Measurements from ENCODE around the gene AOX1. TPM values are rescaled to one million over a fixed set of nuclear protein-coding genes. Genes with fewer than 3 reads are reported as not detected.

Gene AOX1
- total and polyA plus RNA-seq, 9 of the 15 experiments (the other 6 are each of a cell fraction or from before 2014, with no cell fraction given), result 0.10 to 0.55 (median 0.20) TPM; not detected in 6

DNA sequence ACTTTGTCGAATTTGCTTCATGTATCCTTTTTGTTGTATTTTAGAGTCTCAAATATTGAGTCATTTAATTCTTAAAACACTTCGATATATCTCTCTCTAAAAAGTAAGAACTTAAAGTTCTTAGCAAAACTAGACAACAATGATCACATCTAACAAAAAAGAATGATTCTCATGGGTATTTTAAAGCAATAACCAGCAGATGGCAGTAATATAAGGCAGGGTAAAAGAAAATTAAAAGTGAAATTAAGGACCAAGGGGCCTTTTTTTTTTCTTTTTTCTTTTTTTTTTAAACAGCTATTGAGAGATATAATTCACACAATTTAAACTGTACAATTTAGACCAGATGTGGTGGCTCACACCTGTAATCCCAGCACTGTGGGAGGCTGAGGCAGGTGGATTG is 9.9 kb upstream of the AOX1 start:
- no peak for ATAC-seq
- Histone ChIP-seq H3K4me3 (no peak overlapping the region), H3K36me3 (ENCODE audit: control insufficient read depth, insufficient read depth, low read length) (peaks cover 12% of the 10 kb centered on the region; the same call in 2 of the 3 replicates), H3K9me1 (ENCODE audit: control insufficient read depth, insufficient read depth, low read length) (no peaks in the 10 kb centered on the region), H3K79me2 (ENCODE audit: control insufficient read depth, insufficient read depth, low read length) (no peaks in the 10 kb centered on the region), H4K20me1 (replicated peaks; ENCODE audit: control insufficient read depth, insufficient read depth, low read length) (no peaks in the 10 kb centered on the region), H3K9ac (ENCODE audit: insufficient read depth in 1 of 2, low read depth in 2 of 2, low read length in 2 of 2) (no peak overlapping the region), H3K9me3 (replicated peaks; ENCODE audit: control insufficient read depth, insufficient read depth, low read depth, low read length) (no peaks in the 10 kb centered on the region), H3K4me1 (replicated peaks in 1 of 2; ENCODE audit: control insufficient read depth in 2 of 2, insufficient read depth in 2 of 2, low read length in 2 of 2) (no peaks in the 10 kb centered on the region), H3K4me2 (ENCODE audit: insufficient read depth, low read length) (no peak overlapping the region), H3K27me3 (ENCODE audit: control insufficient read depth in 2 of 2, insufficient read depth in 2 of 2, low read length in 2 of 2) (no peaks in the 10 kb centered on the region), H3K27ac (ENCODE audit: extremely low read depth, low read depth, low read length) (no peak overlapping the region), H2AFZ (ENCODE audit: low read depth, low read length) (no peak overlapping the region)
- FAIRE-seq, result no peak
- no peak for DNase-seq (ENCODE audit: extremely low read depth in 1 of 4, low spot score in 3 of 4)
- ChIA-PET CTCF (ENCODE audit: low intra/inter-chr PET ratio) (interaction anchor here (0.7 to 1.1 kb wide), 4 partner anchors 94 to 555 kb away, joined by 3 to 7 read pairs (median 4); no protein-coding TSS in a partner anchor), POLR2A (no interaction called here)
- in situ Hi-C loops (cut with MboI) (no loop called here), intact Hi-C loops (cut with micrococcal nuclease) (loop anchor here (2.0 kb wide), 1 partner anchor 127 kb away; no protein-coding TSS in a partner anchor)
- TF ChIP-seq, protein P1, sequence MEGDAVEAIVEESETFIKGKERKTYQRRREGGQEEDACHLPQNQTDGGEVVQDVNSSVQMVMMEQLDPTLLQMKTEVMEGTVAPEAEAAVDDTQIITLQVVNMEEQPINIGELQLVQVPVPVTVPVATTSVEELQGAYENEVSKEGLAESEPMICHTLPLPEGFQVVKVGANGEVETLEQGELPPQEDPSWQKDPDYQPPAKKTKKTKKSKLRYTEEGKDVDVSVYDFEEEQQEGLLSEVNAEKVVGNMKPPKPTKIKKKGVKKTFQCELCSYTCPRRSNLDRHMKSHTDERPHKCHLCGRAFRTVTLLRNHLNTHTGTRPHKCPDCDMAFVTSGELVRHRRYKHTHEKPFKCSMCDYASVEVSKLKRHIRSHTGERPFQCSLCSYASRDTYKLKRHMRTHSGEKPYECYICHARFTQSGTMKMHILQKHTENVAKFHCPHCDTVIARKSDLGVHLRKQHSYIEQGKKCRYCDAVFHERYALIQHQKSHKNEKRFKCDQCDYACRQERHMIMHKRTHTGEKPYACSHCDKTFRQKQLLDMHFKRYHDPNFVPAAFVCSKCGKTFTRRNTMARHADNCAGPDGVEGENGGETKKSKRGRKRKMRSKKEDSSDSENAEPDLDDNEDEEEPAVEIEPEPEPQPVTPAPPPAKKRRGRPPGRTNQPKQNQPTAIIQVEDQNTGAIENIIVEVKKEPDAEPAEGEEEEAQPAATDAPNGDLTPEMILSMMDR (IDR thresholded peaks at IDR 0.05 in 2 of 3, conservative IDR thresholded peaks at IDR 0.05 in 1 of 3; ENCODE audit: insufficient read depth in 2 of 3, low read depth in 1 of 3, low read length in 3 of 3), result peak; percentile 6 to 44 (median 13); a peak in 3 of 6 replicates
- peak in 1 of 2 experiments; percentile 30; a peak in 1 of 4 replicates for TF ChIP-seq RAD21 (CRISPR knock-in tag; conservative IDR thresholded peaks at IDR 0.05 in 1 of 2, IDR thresholded peaks at IDR 0.05 in 1 of 2)
- TF ChIP-seq POLR2H (tag; IDR thresholded peaks at IDR 0.05; ENCODE audit: low read depth), result no peak
- no TSS peak for BruUV-seq (replicated peaks)
- 32% methylated on average over 2 of the region's 2 CpGs for WGBS (ENCODE audit: insufficient coverage, low coverage, missing lambda C conversion rate)

Data from K562 (cell line).